Heart right ventricle (tissue), 16 donors: ENCODE results near the gene CDKN3. TPM values are rescaled to one million over a fixed set of nuclear protein-coding genes. Genes with fewer than 3 reads are reported as not detected.

Experiments used
- ATAC-seq, 8 donors: fragments of 200-7000 bp; cut with Tn5 transposase; one replicate each; pipeline ENCODE4 v1.9.1; 2020; ENCODE audit warnings: mild to moderate bottlenecking in 8 of 8, moderate library complexity in 8 of 8, moderate number of reproducible peaks in 1 of 8
- DNase-seq, 2 donors: peaks; one replicate each; pipeline ENCODE4 v3.0.0-alpha.2; 2020
- H3K27ac ChIP-seq, 10 donors: fragments of 200-600 bp; sonication (generic) in 2 of 10; one replicate each; pipeline versions ENCODE4 v1.5.0 to v1.8.0; 2020 to 2022; ENCODE audit warnings: mild to moderate bottlenecking in 3 of 10
- H3K27me3 ChIP-seq, 7 donors: fragments of 200-600 bp; one replicate each; pipeline ENCODE4 v1.8.0; 2021 to 2022; ENCODE audit warnings: mild to moderate bottlenecking in 2 of 7
- H3K36me3 ChIP-seq, 9 donors: fragments of 200-600 bp; sonication (generic) in 1 of 9; one replicate each; pipeline versions ENCODE4 v1.5.0 to v1.8.0; 2020 to 2022; ENCODE audit warnings: mild to moderate bottlenecking in 2 of 9
- H3K4me1 ChIP-seq, 9 donors: fragments of 200-600 bp; sonication (generic) in 1 of 9; one replicate each; pipeline versions ENCODE4 v1.5.0 to v1.8.0; 2020 to 2022; ENCODE audit warnings: mild to moderate bottlenecking in 4 of 9
- H3K4me3 ChIP-seq, 10 donors: fragments of 200-600 bp; sonication (generic) in 2 of 10; one replicate each; pipeline versions ENCODE4 v1.5.0 to v1.8.0; 2020 to 2022; ENCODE audit warnings: mild to moderate bottlenecking in 7 of 10, moderate library complexity in 2 of 10
- H3K9me3 ChIP-seq, 11 donors: fragments of 200-600 bp in 10 of 11; sonication (generic) in 2 of 11; one replicate each; pipeline versions ENCODE4 v1.5.0 to v1.8.0; 2013 to 2022; ENCODE audit warnings: mild to moderate bottlenecking in 2 of 11, control low read depth in 1 of 11, moderate library complexity in 1 of 11
- WGBS, 2 donors: extraction: QIAGEN DNeasy Blood & Tissue Kit; methylation state at CpG; one replicate each; pipeline ENCODE4 v1.1.7; 2013; ENCODE audit warnings: inconsistent platforms in 1 of 2; 5-methylcytosine and 5-hydroxymethylcytosine counted together
- intact Hi-C, 10 donors: fragments of 100-400 bp; cut with DNase I; formaldehyde crosslinking; loops; one replicate each; pipeline versions ENCODE4 v1.11.1 to v1.14.2; 2022
- polyA plus RNA-seq, 2 donors: library from polyadenylated mRNA; stranded (reverse); fragments of 200-250 nt; gene quantifications; one replicate each; pipeline ENCODE4 v1.2.3, GENCODE V29; 2013
- total RNA-seq, 10 donors: library from RNA; stranded (reverse); fragmentation: NEBNext Ultra II Directional in 3 of 10; extraction: Animal tissue kit (Norgen Biotek cat#: 25700) in 3 of 10; gene quantifications; one replicate each; pipeline versions ENCODE4 v1.2.1 to v1.2.4, GENCODE V29; 2021 to 2023
- TF ChIP-seq, protein P1 (sequence below), 9 donors: fragments of 200-600 bp; sonication (generic) in 2 of 9; IDR thresholded peaks; one replicate each; pipeline versions ENCODE4 v1.5.0 to v1.8.0; 2021 to 2022; ENCODE audit warnings: antibody characterized with exemption in 9 of 9, mild to moderate bottlenecking in 5 of 9, moderate library complexity in 1 of 9
- donor health status: Arrhythmogenic right ventricular cardiomyopathy.
- donor health status: ischemic (EF 13 %, LVEDD 7.1; RV severe dilation, severe dysfunction).
- donor health status: healthy with polysubstance abuse.
- donor health status: DM: no; HTN: yes; CAD: no.
- donor health status: DM: no; HTN: no; CAD: no.
- donor health status: ischemic (EF 25% LVEDD 6.9; RV normal size, moderate dysfunction).
- donor health status: ischemic (EF 25% LVEDD 5.7; RV mildly dilated, moderate dysfunction).
- donor health status: healthy.
- donor health status: DM: yes; HTN: yes; CAD: no.
- donor health status: Ischemic cardiomyopathy.
- donor health status: ischemic (EF 35%, LVEDD 5.7; RV mildly dilated, moderate dysfunction).
- donor health status: nonischemic (EF 11% LVEDD 7.7; RV severe dilation, severe dysfunction).
- donor health status: DM: yes; HTN: yes; CAD: no.
- donor health status: PGD.
- donor health status: ischemic (EF 29% LVEDD 5.4; RV normal size, mild dysfunction).
- donor health status: nonischemic (EF 23%, LVEDD 6.1; RV moderate dilation, normal function).

CDKN3 gene
- total and polyA plus RNA-seq, 12 donors: 1.8 to 14.7 (median 4.2) TPM

DNA sequence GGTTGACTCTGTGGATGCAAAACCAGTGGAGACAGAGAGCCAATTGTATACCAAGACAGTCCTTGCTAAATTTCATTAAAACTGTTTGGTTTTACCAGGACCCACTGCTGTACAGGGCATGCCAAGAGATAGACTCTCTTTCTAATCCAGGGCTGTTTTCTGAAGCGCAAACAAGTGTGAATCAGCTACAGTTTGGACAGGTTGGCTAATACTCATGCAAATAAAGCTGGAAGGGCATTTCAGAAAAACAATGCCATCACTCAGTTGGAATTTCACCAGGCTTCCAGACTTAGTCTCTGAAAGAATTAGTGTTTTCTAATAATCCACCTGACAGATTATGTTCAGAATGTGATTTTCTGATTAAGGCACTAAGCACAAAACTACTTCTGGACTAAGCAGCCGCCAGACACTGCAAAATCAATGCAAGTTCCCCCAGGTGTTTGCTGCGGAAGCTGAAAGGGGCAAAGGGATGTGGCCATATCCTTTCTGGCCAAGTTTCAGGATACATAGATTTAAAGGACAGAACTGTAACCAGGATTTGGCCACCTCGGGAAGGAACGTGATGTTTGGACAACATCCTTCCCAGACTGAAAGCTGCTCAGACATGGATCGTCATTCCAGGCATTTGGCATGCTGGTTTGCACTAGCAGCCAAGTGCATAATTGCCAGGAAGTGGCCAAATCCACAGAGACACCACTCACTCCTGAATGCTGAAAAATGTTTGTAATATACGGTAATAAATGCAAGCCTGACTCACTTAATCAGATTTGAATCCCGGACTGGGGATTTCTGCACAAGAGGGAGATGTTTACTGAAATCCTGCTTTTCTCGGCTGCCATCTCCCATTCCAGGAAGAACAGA, 32.0 kb upstream of the CDKN3 start:
- Histone ChIP-seq H3K36me3 (no peaks in the 10 kb centered on the region), H3K4me3 (no peak overlapping the region), H3K27me3 (no peaks in the 10 kb centered on the region), H3K27ac (peak overlapping the region in 9 of 10 donors; percentile 46 to 86 (median 66)), H3K4me1 (peaks cover 4 to 47% (median 36%) of the 10 kb centered on the region in 9 donors), H3K9me3 (no peaks in the 10 kb centered on the region)
- WGBS, 2 donors: 34 to 44% methylated on average over 9 of the region's 9 CpGs
- intact Hi-C loops: no loop called here
- TF ChIP-seq, protein P1, sequence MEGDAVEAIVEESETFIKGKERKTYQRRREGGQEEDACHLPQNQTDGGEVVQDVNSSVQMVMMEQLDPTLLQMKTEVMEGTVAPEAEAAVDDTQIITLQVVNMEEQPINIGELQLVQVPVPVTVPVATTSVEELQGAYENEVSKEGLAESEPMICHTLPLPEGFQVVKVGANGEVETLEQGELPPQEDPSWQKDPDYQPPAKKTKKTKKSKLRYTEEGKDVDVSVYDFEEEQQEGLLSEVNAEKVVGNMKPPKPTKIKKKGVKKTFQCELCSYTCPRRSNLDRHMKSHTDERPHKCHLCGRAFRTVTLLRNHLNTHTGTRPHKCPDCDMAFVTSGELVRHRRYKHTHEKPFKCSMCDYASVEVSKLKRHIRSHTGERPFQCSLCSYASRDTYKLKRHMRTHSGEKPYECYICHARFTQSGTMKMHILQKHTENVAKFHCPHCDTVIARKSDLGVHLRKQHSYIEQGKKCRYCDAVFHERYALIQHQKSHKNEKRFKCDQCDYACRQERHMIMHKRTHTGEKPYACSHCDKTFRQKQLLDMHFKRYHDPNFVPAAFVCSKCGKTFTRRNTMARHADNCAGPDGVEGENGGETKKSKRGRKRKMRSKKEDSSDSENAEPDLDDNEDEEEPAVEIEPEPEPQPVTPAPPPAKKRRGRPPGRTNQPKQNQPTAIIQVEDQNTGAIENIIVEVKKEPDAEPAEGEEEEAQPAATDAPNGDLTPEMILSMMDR (IDR thresholded peaks at IDR 0.05): no peak
- DNase-seq (peak; percentile 25 to 68), ATAC-seq (peak; percentile 67 to 91 (median 86))

DNA sequence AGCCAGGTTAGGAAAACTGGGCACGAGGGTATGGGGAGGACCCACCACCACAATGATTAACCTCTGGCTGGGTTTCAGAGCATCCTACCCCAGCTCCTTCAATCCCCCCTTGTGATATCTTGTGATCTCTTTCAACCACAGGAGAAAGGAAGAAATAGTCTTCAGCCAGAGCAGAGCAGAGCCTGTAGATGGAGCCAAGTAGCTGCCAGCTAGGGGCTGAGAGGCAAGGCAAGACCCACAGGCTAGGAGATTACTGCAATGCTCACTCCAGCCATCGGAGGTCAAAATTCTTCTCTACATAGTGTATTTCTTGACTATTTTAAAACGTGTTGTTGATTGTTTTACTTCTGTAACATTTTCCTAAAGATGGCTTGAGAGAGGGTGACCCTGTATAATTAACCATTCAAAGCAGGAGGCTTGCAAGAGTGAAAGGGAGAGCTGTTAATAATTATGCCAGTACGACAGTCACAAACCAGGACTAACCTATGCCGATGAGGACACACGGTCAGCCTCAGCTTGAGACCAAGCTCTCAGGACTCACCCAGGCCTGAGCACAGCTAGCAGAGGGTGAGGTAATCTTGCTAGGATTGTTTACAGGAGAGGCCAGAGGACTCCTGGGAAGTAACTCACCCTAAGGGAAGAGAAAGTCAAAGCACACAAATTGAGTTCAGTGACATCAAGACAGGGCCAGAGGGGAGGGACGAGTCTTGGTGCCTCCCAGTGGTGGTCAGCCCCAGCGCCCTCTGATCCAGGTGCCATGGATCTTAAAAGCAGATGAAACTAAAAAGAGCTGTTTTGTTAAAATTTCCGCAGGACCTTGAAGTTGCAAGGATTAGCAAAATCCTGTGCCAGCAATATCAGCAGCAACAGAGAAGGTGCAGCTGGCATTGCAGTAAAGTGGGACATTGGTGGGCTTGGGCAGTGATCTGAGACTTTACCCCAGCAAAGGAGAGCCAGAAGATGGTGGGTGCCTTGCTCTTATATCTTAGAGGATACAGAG, 29.8 kb upstream of the CDKN3 start:
- WGBS, 2 donors: 65 to 67% methylated on average over 9 of the region's 9 CpGs
- TF ChIP-seq, protein P1 (IDR thresholded peaks at IDR 0.05): peak in 7 of 9 donors; percentile 37 to 61 (median 55)
- no peaks in the 10 kb centered on the region for H3K27me3 ChIP-seq
- ATAC-seq (peak in 7 of 8 donors; percentile 54 to 75 (median 70)), DNase-seq (no peak)
- intact Hi-C loops: no loop called here
- peaks cover 4 to 47% (median 36%) of the 10 kb centered on the region in 9 donors for H3K4me1 ChIP-seq
- no peaks in the 10 kb centered on the region for H3K36me3 ChIP-seq
- peak overlapping the region in 4 of 10 donors; percentile 0 to 86 (median 80) for H3K27ac ChIP-seq
- no peak overlapping the region for H3K4me3 ChIP-seq
- no peaks in the 10 kb centered on the region for H3K9me3 ChIP-seq

DNA sequence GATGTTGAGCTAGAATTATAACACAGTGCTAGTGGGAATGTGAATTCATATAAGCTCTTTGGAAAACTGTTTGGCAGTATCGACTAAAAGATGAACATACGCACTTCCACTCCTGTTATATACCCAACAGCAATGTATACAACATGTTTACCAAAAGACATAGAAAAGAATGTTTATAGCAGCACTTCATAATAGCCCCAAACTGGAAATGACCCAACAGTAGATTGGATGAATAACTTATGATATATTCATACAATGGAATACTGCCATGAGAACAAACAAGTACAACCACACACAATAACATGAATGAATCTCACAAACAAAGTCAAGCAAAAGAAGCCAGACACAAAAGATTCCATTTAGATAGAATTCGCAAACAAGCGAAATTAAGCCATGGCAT, 28.5 kb upstream of the CDKN3 start:
- Histone ChIP-seq H3K4me1 (peaks cover 4 to 41% (median 35%) of the 10 kb centered on the region in 9 donors), H3K9me3 (no peaks in the 10 kb centered on the region), H3K27ac (no peak overlapping the region), H3K27me3 (no peaks in the 10 kb centered on the region), H3K36me3 (no peaks in the 10 kb centered on the region), H3K4me3 (no peak overlapping the region)
- whole genome bisulfite sequencing, 2 donors: 72 to 99% methylated on average over 4 of the region's 4 CpGs
- TF ChIP-seq, protein P1 (IDR thresholded peaks at IDR 0.05): no peak
- ATAC-seq: no peak
- intact Hi-C loops: no loop called here
- no peak for DNase-seq

DNA sequence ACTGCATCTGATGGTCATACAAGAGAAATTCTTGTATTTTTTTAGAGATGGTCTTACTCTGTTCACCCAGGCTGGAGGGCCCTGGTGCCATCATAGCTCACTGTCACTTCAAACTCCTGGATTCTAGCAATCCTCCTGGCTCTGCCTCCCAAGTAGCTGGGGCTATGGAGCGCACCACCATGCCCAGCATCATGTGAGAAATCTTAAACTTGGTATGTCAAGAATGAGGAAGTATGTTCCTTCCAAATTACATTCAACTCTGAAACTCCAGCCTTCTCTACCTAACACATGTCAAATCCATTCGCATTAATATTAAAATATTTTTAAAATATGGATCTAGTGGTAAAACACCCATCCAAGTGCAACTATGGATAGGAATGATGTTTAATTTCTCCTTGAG, 27.5 kb upstream of the CDKN3 start:
- Histone ChIP-seq H3K27ac (no peak overlapping the region), H3K27me3 (no peaks in the 10 kb centered on the region), H3K4me1 (peaks cover 3 to 30% (median 26%) of the 10 kb centered on the region in 9 donors), H3K4me3 (no peak overlapping the region), H3K36me3 (no peaks in the 10 kb centered on the region), H3K9me3 (no peaks in the 10 kb centered on the region)
- 93 to 95% methylated on average over 2 of the region's 2 CpGs for WGBS, 2 donors
- intact Hi-C loops: no loop called here
- ATAC-seq (no peak), DNase-seq (no peak)
- TF ChIP-seq, protein P1 (IDR thresholded peaks at IDR 0.05): no peak
